Measurements from ENCODE around the gene NMBR.

Gene NMBR

DNA sequence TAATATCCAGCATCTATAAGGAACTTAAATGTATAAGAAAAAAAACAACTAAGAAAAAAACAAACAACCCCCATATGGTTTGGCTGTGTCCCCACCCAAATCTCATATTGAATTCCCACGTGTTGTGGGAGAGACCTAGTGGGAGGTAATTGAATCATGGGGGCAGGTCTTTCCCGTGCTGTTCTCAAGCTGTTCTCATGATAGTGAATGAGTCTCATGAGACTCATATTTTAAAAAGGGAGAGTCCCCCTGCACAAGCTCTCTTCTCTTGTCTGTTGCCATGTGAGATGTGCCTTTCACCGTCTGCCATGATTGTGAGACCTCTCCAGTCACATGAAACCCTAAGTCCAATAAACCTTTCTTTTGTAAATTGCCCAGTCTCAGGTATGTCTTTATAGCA is 119.8 kb downstream of the NMBR start:
- no peak for DNase-seq (ENCODE audit: low read depth)
- TF ChIP-seq, protein P1, sequence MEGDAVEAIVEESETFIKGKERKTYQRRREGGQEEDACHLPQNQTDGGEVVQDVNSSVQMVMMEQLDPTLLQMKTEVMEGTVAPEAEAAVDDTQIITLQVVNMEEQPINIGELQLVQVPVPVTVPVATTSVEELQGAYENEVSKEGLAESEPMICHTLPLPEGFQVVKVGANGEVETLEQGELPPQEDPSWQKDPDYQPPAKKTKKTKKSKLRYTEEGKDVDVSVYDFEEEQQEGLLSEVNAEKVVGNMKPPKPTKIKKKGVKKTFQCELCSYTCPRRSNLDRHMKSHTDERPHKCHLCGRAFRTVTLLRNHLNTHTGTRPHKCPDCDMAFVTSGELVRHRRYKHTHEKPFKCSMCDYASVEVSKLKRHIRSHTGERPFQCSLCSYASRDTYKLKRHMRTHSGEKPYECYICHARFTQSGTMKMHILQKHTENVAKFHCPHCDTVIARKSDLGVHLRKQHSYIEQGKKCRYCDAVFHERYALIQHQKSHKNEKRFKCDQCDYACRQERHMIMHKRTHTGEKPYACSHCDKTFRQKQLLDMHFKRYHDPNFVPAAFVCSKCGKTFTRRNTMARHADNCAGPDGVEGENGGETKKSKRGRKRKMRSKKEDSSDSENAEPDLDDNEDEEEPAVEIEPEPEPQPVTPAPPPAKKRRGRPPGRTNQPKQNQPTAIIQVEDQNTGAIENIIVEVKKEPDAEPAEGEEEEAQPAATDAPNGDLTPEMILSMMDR (IDR thresholded peaks at IDR 0.05; ENCODE audit: low read depth, low read length), result no peak
- TF ChIP-seq MYC (IDR thresholded peaks at IDR 0.05; ENCODE audit: low read depth, low read length), result no peak
- TF ChIP-seq, protein P2, sequence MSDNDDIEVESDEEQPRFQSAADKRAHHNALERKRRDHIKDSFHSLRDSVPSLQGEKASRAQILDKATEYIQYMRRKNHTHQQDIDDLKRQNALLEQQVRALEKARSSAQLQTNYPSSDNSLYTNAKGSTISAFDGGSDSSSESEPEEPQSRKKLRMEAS (IDR thresholded peaks at IDR 0.05; ENCODE audit: low read depth, low read length), result no peak
- no peak for TF ChIP-seq POLR2A (IDR thresholded peaks at IDR 0.05; ENCODE audit: extremely low read depth, insufficient read length)
- no peak overlapping the region for H3K4me3 ChIP-seq (ENCODE audit: low read depth, low read length)

DNA sequence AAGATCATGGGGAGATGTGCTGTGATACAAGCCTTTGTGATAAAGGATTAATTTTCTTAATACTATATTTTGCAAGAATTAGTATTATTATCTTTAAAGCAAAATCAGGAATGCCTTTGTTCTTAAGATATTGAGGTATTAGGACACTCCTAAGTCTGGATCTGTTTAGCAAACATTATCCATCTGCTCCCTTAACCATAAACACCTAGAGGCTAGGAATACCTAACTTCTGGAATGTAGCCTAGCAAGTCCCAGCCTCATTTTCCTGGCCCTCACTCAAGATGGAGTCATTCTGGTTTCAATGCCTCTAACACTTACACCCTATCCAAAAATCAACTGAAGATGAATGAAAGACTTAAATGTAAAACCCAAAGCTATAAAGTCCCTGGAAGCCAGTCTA is 120.5 kb downstream of the NMBR start:
- DNase-seq (ENCODE audit: low read depth), result no peak
- TF ChIP-seq POLR2A (IDR thresholded peaks at IDR 0.05; ENCODE audit: extremely low read depth, insufficient read length) (no peak), MYC (IDR thresholded peaks at IDR 0.05; ENCODE audit: low read depth, low read length) (no peak)
- TF ChIP-seq, protein P1 (IDR thresholded peaks at IDR 0.05; ENCODE audit: low read depth, low read length), result no peak
- TF ChIP-seq, protein P2 (IDR thresholded peaks at IDR 0.05; ENCODE audit: low read depth, low read length), result no peak
- H3K4me3 ChIP-seq (ENCODE audit: low read depth, low read length), result no peak overlapping the region

All from NB4 (cell line).